ENCODE results near the gene UNG. TPM values are rescaled to one million over a fixed set of nuclear protein-coding genes. Genes with fewer than 3 reads are reported as not detected.

UNG gene
- polyA plus RNA-seq, 1 donor from 2014 or later, result 24.6 TPM

- Mint-ChIP-seq H3K27me3 (no peaks in the 10 kb centered on the region), H3K27ac (no peak overlapping the region), H3K36me3 (peaks cover 13% of the 10 kb centered on the region), H3K9me3 (no peaks in the 10 kb centered on the region), H3K4me3 (peak overlapping the region in 1 of 4 donors; percentile 68), H3K4me1 (no peaks in the 10 kb centered on the region)
These were observed 27.8 kb upstream of the UNG start for GRCh38 chr12:109069307-109070271.

GRCh38 chr12:109074866-109075265 lies 22.5 kb upstream of the UNG start:
- H3K9me3 Mint-ChIP-seq, result peaks cover 2 to 14% (median 8%) of the 10 kb centered on the region in 3 donors
- no peaks in the 10 kb centered on the region for H3K4me1 Mint-ChIP-seq
- no peak overlapping the region for H3K4me3 Mint-ChIP-seq
- H3K27me3 Mint-ChIP-seq, result no peaks in the 10 kb centered on the region
- no peak overlapping the region for H3K27ac Mint-ChIP-seq
- peaks cover 35% of the 10 kb centered on the region for H3K36me3 Mint-ChIP-seq

- no peaks in the 10 kb centered on the region for H3K4me1 Mint-ChIP-seq
- no peak overlapping the region for H3K4me3 Mint-ChIP-seq
- H3K27ac Mint-ChIP-seq, result no peak overlapping the region
- peaks cover 5 to 14% (median 6%) of the 10 kb centered on the region in 3 donors for H3K9me3 Mint-ChIP-seq
- H3K27me3 Mint-ChIP-seq, result no peaks in the 10 kb centered on the region
- peaks cover 11% of the 10 kb centered on the region for H3K36me3 Mint-ChIP-seq
These were observed 14.6 kb upstream of the UNG start for GRCh38 chr12:109082751-109083150.

- Mint-ChIP-seq H3K27me3 (no peaks in the 10 kb centered on the region), H3K36me3 (peaks cover 4% of the 10 kb centered on the region), H3K4me1 (no peaks in the 10 kb centered on the region)
These were observed 13.0 kb upstream of the UNG start for GRCh38 chr12:109084425-109084824.

GRCh38 chr12:109085590-109085989 lies 11.8 kb upstream of the UNG start:
- Mint-ChIP-seq H3K36me3 (peaks cover 1% of the 10 kb centered on the region), H3K27me3 (no peaks in the 10 kb centered on the region), H3K27ac (no peak overlapping the region)

More at GRCh38 chr12:109084425-109084824, 13.0 kb upstream of the UNG start:
- Mint-ChIP-seq H3K9me3 (peaks cover 2 to 4% (median 3%) of the 10 kb centered on the region in 3 donors), H3K4me3 (no peak overlapping the region), H3K27ac (no peak overlapping the region)

GRCh38 chr12:109087250-109087649 lies 10.1 kb upstream of the UNG start:
- Mint-ChIP-seq H3K4me3 (no peak overlapping the region), H3K27me3 (no peaks in the 10 kb centered on the region), H3K36me3 (peaks cover 1% of the 10 kb centered on the region), H3K27ac (no peak overlapping the region), H3K9me3 (no peaks in the 10 kb centered on the region), H3K4me1 (peaks cover 6 to 13% (median 7%) of the 10 kb centered on the region in 3 donors)

More at GRCh38 chr12:109085590-109085989, 11.8 kb upstream of the UNG start:
- Mint-ChIP-seq H3K9me3 (no peaks in the 10 kb centered on the region), H3K4me3 (no peak overlapping the region), H3K4me1 (peaks cover 0 to 3% (median 0%) of the 10 kb centered on the region in 3 donors)

- no peaks in the 10 kb centered on the region for H3K36me3 Mint-ChIP-seq
- H3K27me3 Mint-ChIP-seq, result no peaks in the 10 kb centered on the region
These were observed 8.6 kb upstream of the UNG start for GRCh38 chr12:109088818-109089217.

GRCh38 chr12:109089683-109090082 lies 7.7 kb upstream of the UNG start:
- H3K4me3 Mint-ChIP-seq, result peak overlapping the region in 1 of 4 donors; percentile 73

More at GRCh38 chr12:109088818-109089217, 8.6 kb upstream of the UNG start:
- H3K4me3 Mint-ChIP-seq, result no peak overlapping the region
- peaks cover 19 to 25% (median 20%) of the 10 kb centered on the region in 3 donors for H3K4me1 Mint-ChIP-seq
- peak overlapping the region in 1 of 3 donors; percentile 27 for H3K27ac Mint-ChIP-seq
- no peaks in the 10 kb centered on the region for H3K9me3 Mint-ChIP-seq

GRCh38 chr12:109092497-109093021 lies 4.8 kb upstream of the UNG start:
- H3K27me3 Mint-ChIP-seq, result no peaks in the 10 kb centered on the region
- H3K27ac Mint-ChIP-seq, result peak overlapping the region; percentile 87 to 96 (median 89)
- peak overlapping the region; percentile 86 to 95 (median 92) for H3K4me3 Mint-ChIP-seq
- peaks cover 20 to 32% (median 30%) of the 10 kb centered on the region in 3 donors for H3K4me1 Mint-ChIP-seq
- H3K36me3 Mint-ChIP-seq, result no peaks in the 10 kb centered on the region
- H3K9me3 Mint-ChIP-seq, result no peaks in the 10 kb centered on the region

More at GRCh38 chr12:109089683-109090082, 7.7 kb upstream of the UNG start:
- no peak overlapping the region for H3K27ac Mint-ChIP-seq
- H3K27me3 Mint-ChIP-seq, result no peaks in the 10 kb centered on the region
- no peaks in the 10 kb centered on the region for H3K9me3 Mint-ChIP-seq
- H3K4me1 Mint-ChIP-seq, result peaks cover 20 to 31% (median 25%) of the 10 kb centered on the region in 3 donors
- H3K36me3 Mint-ChIP-seq, result no peaks in the 10 kb centered on the region

- H3K4me1 Mint-ChIP-seq, result peaks cover 20 to 36% (median 33%) of the 10 kb centered on the region in 3 donors
- H3K27me3 Mint-ChIP-seq, result no peaks in the 10 kb centered on the region
- H3K9me3 Mint-ChIP-seq, result no peaks in the 10 kb centered on the region
- H3K36me3 Mint-ChIP-seq, result no peaks in the 10 kb centered on the region
- peak within 1 kb of the TSS; percentile 86 to 95 (median 92) for H3K4me3 Mint-ChIP-seq
- peak within 1 kb of the TSS; percentile 87 to 96 (median 89) for H3K27ac Mint-ChIP-seq
These were observed 4.1 kb upstream of the UNG start, which contains the start of gene ALKBH2 for GRCh38 chr12:109093022-109093918. TSS of gene ALKBH2 (minus strand) at chr12:109093472. CDS start at chr12:109092786, 686 bp downstream.

- H3K27me3 Mint-ChIP-seq, result no peaks in the 10 kb centered on the region
- peaks cover 28 to 46% (median 33%) of the 10 kb centered on the region in 3 donors for H3K4me1 Mint-ChIP-seq
- no peaks in the 10 kb centered on the region for H3K9me3 Mint-ChIP-seq
- peak overlapping the region in 2 of 4 donors; percentile 94 to 95 for H3K4me3 Mint-ChIP-seq
- H3K36me3 Mint-ChIP-seq, result no peaks in the 10 kb centered on the region
- H3K27ac Mint-ChIP-seq, result peak overlapping the region in 1 of 3 donors; percentile 83
These were observed 310 bp upstream of the UNG start for GRCh38 chr12:109097140-109097434.

- Mint-ChIP-seq H3K27ac (peak overlapping the region in 2 of 3 donors; percentile 83 to 91), H3K4me1 (peaks cover 19 to 35% (median 22%) of the 10 kb centered on the region in 3 donors), H3K36me3 (no peaks in the 10 kb centered on the region), H3K4me3 (peak overlapping the region; percentile 84 to 95 (median 94)), H3K27me3 (no peaks in the 10 kb centered on the region), H3K9me3 (no peaks in the 10 kb centered on the region)
These were observed 797 bp downstream of the UNG start for GRCh38 chr12:109098183-109098604.

- Mint-ChIP-seq H3K36me3 (no peaks in the 10 kb centered on the region), H3K27ac (peak overlapping the region in 1 of 3 donors; percentile 83), H3K27me3 (no peaks in the 10 kb centered on the region), H3K4me1 (peaks cover 16 to 31% (median 18%) of the 10 kb centered on the region in 3 donors), H3K9me3 (no peaks in the 10 kb centered on the region), H3K4me3 (peak overlapping the region; percentile 84 to 95 (median 94))
These were observed 1.3 kb downstream of the UNG start for GRCh38 chr12:109098651-109099050.

GRCh38 chr12:109099431-109100020 lies 2.1 kb downstream of the UNG start:
- no peaks in the 10 kb centered on the region for H3K36me3 Mint-ChIP-seq

More at GRCh38 chr12:109099431-109100020, 2.1 kb downstream of the UNG start:
- H3K4me1 Mint-ChIP-seq, result peaks cover 14 to 25% (median 14%) of the 10 kb centered on the region in 3 donors
- no peaks in the 10 kb centered on the region for H3K27me3 Mint-ChIP-seq
- no peaks in the 10 kb centered on the region for H3K9me3 Mint-ChIP-seq
- peak overlapping the region in 3 of 4 donors; percentile 57 to 94 (median 94) for H3K4me3 Mint-ChIP-seq
- peak overlapping the region in 1 of 3 donors; percentile 54 for H3K27ac Mint-ChIP-seq
